Liver (tissue), 9 donors: ENCODE data around the gene IKZF4. TPM values are rescaled to one million over a fixed set of nuclear protein-coding genes. Genes with fewer than 3 reads are reported as not detected.

Source experiments
- DNase-seq: peaks from one replicate; pipeline ENCODE4 v3.0.0-alpha.2; 2017; ENCODE audit warnings: low spot score
- H3K27ac ChIP-seq, 2 donors: one replicate each; pipeline ENCODE4 v1.7.0; 2013; ENCODE audit warnings: inconsistent platforms in 2 of 2, low read length in 2 of 2, control low read depth in 1 of 2, low read depth in 1 of 2, mild to moderate bottlenecking in 1 of 2
- H3K27me3 ChIP-seq, 4 donors: one replicate each; pipeline versions ENCODE4 v1.6.1 to v1.7.0; 2013; ENCODE audit warnings: low read length in 3 of 4, inconsistent platforms in 1 of 4, mild to moderate bottlenecking in 1 of 4, moderate library complexity in 1 of 4; ENCODE audit not compliant: control insufficient read depth in 4 of 4, insufficient read depth in 4 of 4
- H3K36me3 ChIP-seq, 4 donors: one replicate each; pipeline versions ENCODE4 v1.6.1 to v1.7.0; 2013; ENCODE audit warnings: low read length in 3 of 4, mild to moderate bottlenecking in 3 of 4, low read depth in 1 of 4, moderate library complexity in 1 of 4; ENCODE audit not compliant: control insufficient read depth in 4 of 4, insufficient read depth in 3 of 4
- H3K4me1 ChIP-seq, 4 donors: one replicate each; pipeline versions ENCODE4 v1.6.1 to v1.7.0; 2013; ENCODE audit warnings: low read length in 3 of 4, mild to moderate bottlenecking in 3 of 4, moderate library complexity in 1 of 4; ENCODE audit not compliant: control insufficient read depth in 4 of 4, insufficient read depth in 4 of 4
- H3K4me3 ChIP-seq, 3 donors: one replicate each; pipeline versions ENCODE4 v1.6.1 to v1.7.0; 2013; ENCODE audit warnings: low read length in 3 of 3, control low read depth in 1 of 3, low read depth in 1 of 3, mild to moderate bottlenecking in 1 of 3
- H3K9ac ChIP-seq, 2 donors: one replicate each; pipeline ENCODE4 v1.7.0; 2013; ENCODE audit warnings: low read length in 2 of 2, mild to moderate bottlenecking in 2 of 2, moderate library complexity in 2 of 2, control low read depth in 1 of 2, low read depth in 1 of 2
- H3K9me3 ChIP-seq, 4 donors: one replicate each; pipeline versions ENCODE4 v1.6.1 to v1.7.0; 2013; ENCODE audit warnings: low read length in 3 of 4; ENCODE audit not compliant: control insufficient read depth in 4 of 4
- EGR1 ChIP-seq, 2 donors: IDR thresholded peaks; 2 replicates each; pipeline ENCODE4 v1.6.1; 2016 to 2018; ENCODE audit warnings: antibody characterized with exemption in 2 of 2, low read depth in 2 of 2
- FOXA1 ChIP-seq: IDR thresholded peaks from 2 replicates; pipeline ENCODE4 v1.6.1; 2016; ENCODE audit warnings: antibody characterized with exemption
- FOXA2 ChIP-seq: IDR thresholded peaks from 2 replicates; pipeline ENCODE4 v1.6.1; 2016; ENCODE audit warnings: antibody characterized with exemption
- GABPA ChIP-seq, 2 donors: IDR thresholded peaks in 1 of 2; conservative IDR thresholded peaks in 1 of 2; 2 replicates each; pipeline ENCODE4 v1.6.1; 2016; ENCODE audit warnings: antibody characterized with exemption in 2 of 2, mild to moderate bottlenecking in 1 of 2, moderate library complexity in 1 of 2
- HNF4A ChIP-seq, 2 donors: conservative IDR thresholded peaks; 2 replicates each; pipeline ENCODE4 v1.6.1; 2016; ENCODE audit warnings: antibody characterized with exemption in 2 of 2, mild to moderate bottlenecking in 2 of 2
- HNF4G ChIP-seq: IDR thresholded peaks from 2 replicates; pipeline ENCODE4 v1.6.1; 2016; ENCODE audit warnings: antibody characterized with exemption
- JUND ChIP-seq, 2 donors: IDR thresholded peaks; 2 replicates each; pipeline ENCODE4 v1.6.1; 2016; ENCODE audit warnings: antibody characterized with exemption in 2 of 2
- NR2F2 ChIP-seq: IDR thresholded peaks from 2 replicates; pipeline ENCODE4 v1.6.1; 2016; ENCODE audit warnings: antibody characterized with exemption
- RAD21 ChIP-seq, 2 donors: IDR thresholded peaks; 2 replicates each; pipeline ENCODE4 v1.6.1; 2016; ENCODE audit warnings: antibody characterized with exemption in 2 of 2, mild to moderate bottlenecking in 2 of 2
- TAF1 ChIP-seq: conservative IDR thresholded peaks from 2 replicates; pipeline ENCODE4 v1.6.1; 2016; ENCODE audit warnings: antibody characterized with exemption, mild to moderate bottlenecking
- YY1 ChIP-seq: IDR thresholded peaks from 2 replicates; pipeline ENCODE4 v1.6.1; 2016; ENCODE audit warnings: antibody characterized with exemption, mild to moderate bottlenecking
- WGBS: extraction: QIAGEN DNeasy Blood & Tissue Kit; methylation state at CpG from one replicate; pipeline ENCODE4 v1.1.7; 2013; 5-methylcytosine and 5-hydroxymethylcytosine counted together
- polyA plus RNA-seq, 2 donors: library from polyadenylated mRNA; stranded (reverse) in 1 of 2; unstranded in 1 of 2; fragments of 200-250 nt in 1 of 2; fragments of >200 nt in 1 of 2; fragmentation: Nextera tagmentation in 1 of 2; extraction: Ambion mirVana in 1 of 2; gene quantifications; one replicate each; pipeline versions ENCODE4 v1.2.1 to v1.2.3, GENCODE V29; 2013 to 2015
- total RNA-seq, 2 donors: library from RNA; depleted of rRNA; stranded (reverse); fragments of >200 nt; gene quantifications; one replicate each; pipeline ENCODE4 v1.2.3, GENCODE V29; 2014
- TF ChIP-seq, protein P1 (sequence below): IDR thresholded peaks from 2 replicates; pipeline ENCODE4 v1.6.1; 2016; ENCODE audit warnings: antibody characterized with exemption, mild to moderate bottlenecking
- TF ChIP-seq, protein P2 (sequence below): IDR thresholded peaks from 2 replicates; pipeline ENCODE4 v1.6.1; 2016; ENCODE audit warnings: antibody characterized with exemption
- TF ChIP-seq, protein P3 (sequence below): IDR thresholded peaks from 2 replicates; pipeline ENCODE4 v1.6.1; 2016; ENCODE audit warnings: antibody characterized with exemption
- donor health status: healthy.
- donor health status: healthy.
- donor health status: healthy.
- donor health status: healthy.
- donor health status: healthy.

IKZF4 gene
- total and polyA plus RNA-seq, 4 donors = 0.47 to 1.9 (median 0.75) TPM

- peaks cover 7 to 30% (median 21%) of the 10 kb centered on the region in 4 donors for H3K4me1 ChIP-seq
- H3K9ac ChIP-seq = peak overlapping the region; percentile 77 to 94
- DNase-seq = no peak
- WGBS = 0% methylated on average over 15 of the region's 15 CpGs
- H3K4me3 ChIP-seq = peak overlapping the region; percentile 57 to 93 (median 80)
- H3K36me3 ChIP-seq = peaks cover 0 to 4% (median under 1%) of the 10 kb centered on the region in 4 donors
- no peaks in the 10 kb centered on the region for H3K9me3 ChIP-seq
- H3K27ac ChIP-seq = peak overlapping the region; percentile 86 to 96
- no peaks in the 10 kb centered on the region for H3K27me3 ChIP-seq
- TF ChIP-seq, protein P1, sequence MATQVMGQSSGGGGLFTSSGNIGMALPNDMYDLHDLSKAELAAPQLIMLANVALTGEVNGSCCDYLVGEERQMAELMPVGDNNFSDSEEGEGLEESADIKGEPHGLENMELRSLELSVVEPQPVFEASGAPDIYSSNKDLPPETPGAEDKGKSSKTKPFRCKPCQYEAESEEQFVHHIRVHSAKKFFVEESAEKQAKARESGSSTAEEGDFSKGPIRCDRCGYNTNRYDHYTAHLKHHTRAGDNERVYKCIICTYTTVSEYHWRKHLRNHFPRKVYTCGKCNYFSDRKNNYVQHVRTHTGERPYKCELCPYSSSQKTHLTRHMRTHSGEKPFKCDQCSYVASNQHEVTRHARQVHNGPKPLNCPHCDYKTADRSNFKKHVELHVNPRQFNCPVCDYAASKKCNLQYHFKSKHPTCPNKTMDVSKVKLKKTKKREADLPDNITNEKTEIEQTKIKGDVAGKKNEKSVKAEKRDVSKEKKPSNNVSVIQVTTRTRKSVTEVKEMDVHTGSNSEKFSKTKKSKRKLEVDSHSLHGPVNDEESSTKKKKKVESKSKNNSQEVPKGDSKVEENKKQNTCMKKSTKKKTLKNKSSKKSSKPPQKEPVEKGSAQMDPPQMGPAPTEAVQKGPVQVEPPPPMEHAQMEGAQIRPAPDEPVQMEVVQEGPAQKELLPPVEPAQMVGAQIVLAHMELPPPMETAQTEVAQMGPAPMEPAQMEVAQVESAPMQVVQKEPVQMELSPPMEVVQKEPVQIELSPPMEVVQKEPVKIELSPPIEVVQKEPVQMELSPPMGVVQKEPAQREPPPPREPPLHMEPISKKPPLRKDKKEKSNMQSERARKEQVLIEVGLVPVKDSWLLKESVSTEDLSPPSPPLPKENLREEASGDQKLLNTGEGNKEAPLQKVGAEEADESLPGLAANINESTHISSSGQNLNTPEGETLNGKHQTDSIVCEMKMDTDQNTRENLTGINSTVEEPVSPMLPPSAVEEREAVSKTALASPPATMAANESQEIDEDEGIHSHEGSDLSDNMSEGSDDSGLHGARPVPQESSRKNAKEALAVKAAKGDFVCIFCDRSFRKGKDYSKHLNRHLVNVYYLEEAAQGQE = no peak
- TF ChIP-seq YY1 (no peak), TAF1 (no peak), HNF4A (conservative IDR thresholded peaks at IDR 0.05) (no peak), FOXA2 (no peak), JUND (IDR thresholded peaks at IDR 0.05) (no peak)
Observed at GRCh38 chr12:55974308-55974730, 46.5 kb upstream of the IKZF4 start.

GRCh38 chr12:55978393-55978792, 42.5 kb upstream of the IKZF4 start:
- DNase-seq = no peak
- TF ChIP-seq, protein P2, sequence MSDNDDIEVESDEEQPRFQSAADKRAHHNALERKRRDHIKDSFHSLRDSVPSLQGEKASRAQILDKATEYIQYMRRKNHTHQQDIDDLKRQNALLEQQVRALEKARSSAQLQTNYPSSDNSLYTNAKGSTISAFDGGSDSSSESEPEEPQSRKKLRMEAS = no peak
- TF ChIP-seq, protein P1 = no peak
- H3K4me1 ChIP-seq = peaks cover 6 to 20% (median 12%) of the 10 kb centered on the region in 4 donors
- no peak overlapping the region for H3K9ac ChIP-seq
- WGBS = 90% methylated on average over 7 of the region's 7 CpGs
- no peaks in the 10 kb centered on the region for H3K27me3 ChIP-seq
- H3K4me3 ChIP-seq = no peak overlapping the region
- no peak overlapping the region for H3K27ac ChIP-seq
- peaks cover 3 to 11% (median 5%) of the 10 kb centered on the region in 4 donors for H3K36me3 ChIP-seq
- H3K9me3 ChIP-seq = no peaks in the 10 kb centered on the region

DNA sequence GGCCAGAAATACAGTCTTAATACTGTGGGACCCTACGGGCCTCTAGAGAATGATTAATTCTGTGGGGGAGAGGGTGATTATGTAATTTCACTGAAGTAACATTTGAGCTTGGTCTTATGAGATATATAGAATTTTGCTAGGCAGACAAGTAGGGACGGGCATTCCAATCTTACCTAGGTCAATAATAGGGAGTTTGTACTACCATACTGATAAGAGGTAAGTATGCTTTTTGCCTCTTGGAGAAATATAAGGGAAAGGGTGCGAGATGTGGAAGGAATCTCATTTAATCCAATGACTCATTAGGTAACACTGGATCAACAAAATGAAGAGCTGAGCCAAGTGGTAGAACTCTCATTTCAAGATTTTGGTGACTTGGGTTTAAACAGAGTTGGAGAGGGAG, 41.8 kb upstream of the IKZF4 start:
- Histone ChIP-seq H3K4me3 (no peak overlapping the region), H3K27me3 (no peaks in the 10 kb centered on the region), H3K4me1 (peaks cover 6 to 20% (median 12%) of the 10 kb centered on the region in 4 donors), H3K27ac (no peak overlapping the region), H3K36me3 (peaks cover 3 to 13% (median 8%) of the 10 kb centered on the region in 4 donors), H3K9me3 (no peaks in the 10 kb centered on the region), H3K9ac (no peak overlapping the region)
- DNase-seq = no peak
- WGBS = 89% methylated on average over 3 of the region's 3 CpGs
- TF ChIP-seq FOXA1 (no peak), NR2F2 (no peak), HNF4A (conservative IDR thresholded peaks at IDR 0.05) (no peak), RAD21 (IDR thresholded peaks at IDR 0.05) (no peak), HNF4G (no peak), EGR1 (IDR thresholded peaks at IDR 0.05; ENCODE audit: low read depth in 2 of 2) (no peak), GABPA (IDR thresholded peaks at IDR 0.05 in 1 of 2, conservative IDR thresholded peaks at IDR 0.05 in 1 of 2) (no peak), TAF1 (no peak), FOXA2 (no peak)
- TF ChIP-seq, protein P1 = no peak
- TF ChIP-seq, protein P2 = no peak
- TF ChIP-seq, protein P3, sequence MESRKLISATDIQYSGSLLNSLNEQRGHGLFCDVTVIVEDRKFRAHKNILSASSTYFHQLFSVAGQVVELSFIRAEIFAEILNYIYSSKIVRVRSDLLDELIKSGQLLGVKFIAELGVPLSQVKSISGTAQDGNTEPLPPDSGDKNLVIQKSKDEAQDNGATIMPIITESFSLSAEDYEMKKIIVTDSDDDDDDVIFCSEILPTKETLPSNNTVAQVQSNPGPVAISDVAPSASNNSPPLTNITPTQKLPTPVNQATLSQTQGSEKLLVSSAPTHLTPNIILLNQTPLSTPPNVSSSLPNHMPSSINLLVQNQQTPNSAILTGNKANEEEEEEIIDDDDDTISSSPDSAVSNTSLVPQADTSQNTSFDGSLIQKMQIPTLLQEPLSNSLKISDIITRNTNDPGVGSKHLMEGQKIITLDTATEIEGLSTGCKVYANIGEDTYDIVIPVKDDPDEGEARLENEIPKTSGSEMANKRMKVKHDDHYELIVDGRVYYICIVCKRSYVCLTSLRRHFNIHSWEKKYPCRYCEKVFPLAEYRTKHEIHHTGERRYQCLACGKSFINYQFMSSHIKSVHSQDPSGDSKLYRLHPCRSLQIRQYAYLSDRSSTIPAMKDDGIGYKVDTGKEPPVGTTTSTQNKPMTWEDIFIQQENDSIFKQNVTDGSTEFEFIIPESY = no peak
